Measurements from ENCODE around the gene CD200.
"Not testable (repeated sequence)": the region's sequence is repeated elsewhere in the genome, so short reads cannot be mapped to it uniquely, and the experiment has no call there.

Gene CD200

DNA sequence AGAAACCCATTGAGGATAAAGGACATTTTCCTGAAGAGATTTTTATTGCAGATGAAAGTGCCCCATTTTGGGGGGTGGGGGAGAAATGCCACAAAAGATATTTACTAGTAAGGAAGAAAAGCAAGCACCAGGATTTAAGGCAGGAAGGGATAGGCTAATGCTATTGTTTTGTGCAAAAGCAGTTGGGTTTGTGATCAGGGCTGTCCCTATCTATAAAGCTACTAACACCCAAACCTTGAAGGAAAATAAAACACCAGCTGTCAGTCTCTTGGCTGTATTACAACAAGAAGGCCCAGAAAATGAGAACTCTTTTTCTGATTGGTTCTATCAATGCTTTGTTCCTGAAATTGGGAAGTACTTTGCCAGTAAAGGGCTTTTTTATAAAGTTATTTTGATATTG, 56.0 kb downstream of the CD200 start:
- DNase-seq = no peak

DNA sequence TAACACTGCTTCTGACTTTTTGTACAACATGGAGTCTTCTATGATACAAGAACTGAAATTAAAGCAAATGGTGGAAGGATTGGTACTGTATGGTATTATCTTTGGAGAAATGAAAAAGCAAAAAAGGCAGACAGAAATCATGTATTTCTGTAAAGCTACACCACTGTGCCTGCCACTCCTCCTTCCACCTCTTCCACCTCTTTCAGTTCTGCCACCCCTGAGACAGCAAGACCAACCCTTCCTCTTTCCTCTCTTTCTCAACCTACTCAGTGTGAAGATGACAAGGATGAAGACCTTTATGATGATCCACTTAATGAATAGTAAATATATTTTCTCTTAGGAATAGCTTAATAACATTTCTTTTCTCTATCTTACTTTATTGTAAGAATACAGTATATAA, 57.0 kb downstream of the CD200 start:
- DNase-seq = no peak

DNA sequence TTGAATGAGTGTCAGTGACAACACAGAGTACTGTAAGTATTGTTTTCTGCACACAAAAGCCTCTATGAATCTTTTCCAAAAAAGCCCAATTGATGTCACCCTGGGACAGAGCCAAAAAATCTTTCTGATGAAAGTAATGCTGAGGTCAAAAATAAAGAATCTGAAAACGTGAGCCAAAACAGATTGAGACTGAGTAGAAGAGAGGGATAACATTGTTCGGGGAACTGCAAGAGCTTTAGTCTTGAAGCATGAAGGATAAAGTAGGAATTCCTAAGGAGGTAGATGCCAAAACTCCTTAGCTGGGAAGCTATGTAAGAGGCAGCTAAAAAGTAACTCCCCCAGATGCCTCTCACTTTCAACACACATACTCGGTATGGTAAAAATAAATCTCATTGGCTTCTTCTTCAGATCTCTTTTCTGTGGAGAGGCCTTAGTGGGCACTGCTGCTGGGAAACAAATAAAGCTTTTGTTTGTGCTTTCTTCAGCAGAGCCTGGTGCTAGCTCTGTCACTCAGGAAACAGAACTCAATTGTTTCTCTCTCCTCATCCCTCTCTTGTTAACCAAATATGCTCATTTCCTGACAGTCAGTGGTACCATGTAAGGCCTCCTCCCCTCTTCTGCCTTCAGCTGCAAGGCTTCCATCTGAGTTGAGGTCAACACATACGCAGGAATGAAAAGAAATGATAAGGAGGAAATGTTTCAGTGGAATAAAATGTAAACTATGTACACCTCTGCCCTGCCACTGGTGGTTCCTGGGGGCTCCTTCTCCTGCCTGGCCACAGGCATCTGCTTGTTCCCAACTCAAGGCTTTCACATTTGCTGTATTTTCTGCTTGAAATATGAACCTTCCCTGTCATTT, 58.1 kb downstream of the CD200 start:
- DNase-seq = peak in 44 of 56 donors; percentile 20 to 85 (median 52)

DNA sequence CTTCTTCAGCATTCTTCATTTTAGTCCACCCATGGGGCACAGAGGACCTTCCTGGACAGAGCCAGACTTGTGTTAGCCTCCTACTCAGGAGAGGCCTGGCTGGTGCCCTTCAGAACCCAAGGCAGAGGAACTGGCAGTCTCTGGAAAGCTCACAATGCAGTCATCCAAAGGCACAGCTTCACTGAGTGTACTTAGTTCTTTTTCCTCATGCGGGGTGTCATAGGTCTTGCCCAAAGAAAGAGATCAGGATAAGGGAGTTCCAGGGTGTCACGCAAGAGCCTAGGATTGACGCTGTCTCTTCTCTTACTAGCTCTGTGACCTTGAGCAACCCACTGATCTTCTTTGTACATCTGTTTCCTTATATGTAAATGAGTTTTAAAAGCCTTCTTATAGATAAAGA, 58.7 kb downstream of the CD200 start:
- DNase-seq = peak in 19 of 56 donors; percentile 15 to 74 (median 51)

DNA sequence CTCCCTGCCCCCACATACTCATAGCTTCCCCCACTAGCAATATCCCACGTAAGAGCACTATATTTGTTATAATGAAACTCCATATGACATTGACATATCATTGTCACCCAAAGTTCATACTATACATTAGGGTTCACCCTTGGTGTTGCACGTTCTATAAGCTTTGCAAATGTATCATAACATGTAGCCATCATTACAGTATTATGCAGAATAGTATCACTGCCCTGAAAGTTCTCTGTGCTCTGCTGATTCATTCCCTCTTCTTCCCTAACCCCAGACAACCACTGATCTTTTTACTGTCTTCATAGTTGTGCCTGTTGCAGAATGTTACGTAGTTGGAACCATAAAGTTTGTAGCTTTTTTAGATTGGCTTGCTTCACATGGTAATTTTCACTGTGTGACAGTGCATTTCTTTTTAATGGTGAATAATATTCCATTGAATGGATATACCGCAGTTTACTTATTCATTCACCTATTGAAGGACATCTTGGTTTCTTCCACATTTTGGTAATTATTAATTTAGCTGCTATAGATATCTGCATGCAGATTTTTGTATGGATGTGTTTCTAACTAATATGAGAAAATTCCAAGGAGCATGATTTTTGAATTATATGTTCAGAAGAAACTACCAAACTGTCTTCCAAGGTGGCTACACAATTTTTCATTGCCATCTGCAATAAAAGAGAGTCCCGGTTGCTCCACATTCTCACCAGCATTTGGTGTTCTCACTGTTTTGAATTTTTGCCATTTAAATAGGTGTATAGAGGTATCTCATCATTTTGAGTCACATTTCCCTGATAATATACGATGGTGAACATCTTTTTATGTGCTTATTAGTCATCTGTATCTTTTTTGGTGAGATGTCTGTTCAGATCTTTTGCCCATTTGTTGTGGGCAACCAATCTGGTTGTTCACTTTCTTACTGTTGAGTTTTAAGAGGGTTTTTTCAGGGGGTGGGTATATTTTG, 59.7 kb downstream of the CD200 start:
- DNase-seq = no peak

DNA sequence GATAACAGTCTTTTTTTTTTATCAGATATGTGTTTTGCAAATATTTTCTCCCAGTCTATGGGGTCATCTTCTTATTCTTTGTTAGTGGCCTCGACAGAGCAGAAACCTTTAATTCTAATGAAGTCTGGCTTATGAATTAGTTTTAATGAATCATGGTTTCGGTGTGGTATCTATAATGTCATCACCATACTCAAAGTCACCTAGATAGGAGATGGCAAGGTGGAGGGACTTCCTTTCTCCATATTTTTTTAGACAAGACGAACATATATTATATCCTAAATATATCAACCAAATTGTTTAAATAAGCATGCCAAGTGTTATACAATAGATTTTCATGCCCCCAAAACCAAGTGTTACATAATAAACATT, 60.4 kb downstream of the CD200 start:
- no peak for DNase-seq

DNA sequence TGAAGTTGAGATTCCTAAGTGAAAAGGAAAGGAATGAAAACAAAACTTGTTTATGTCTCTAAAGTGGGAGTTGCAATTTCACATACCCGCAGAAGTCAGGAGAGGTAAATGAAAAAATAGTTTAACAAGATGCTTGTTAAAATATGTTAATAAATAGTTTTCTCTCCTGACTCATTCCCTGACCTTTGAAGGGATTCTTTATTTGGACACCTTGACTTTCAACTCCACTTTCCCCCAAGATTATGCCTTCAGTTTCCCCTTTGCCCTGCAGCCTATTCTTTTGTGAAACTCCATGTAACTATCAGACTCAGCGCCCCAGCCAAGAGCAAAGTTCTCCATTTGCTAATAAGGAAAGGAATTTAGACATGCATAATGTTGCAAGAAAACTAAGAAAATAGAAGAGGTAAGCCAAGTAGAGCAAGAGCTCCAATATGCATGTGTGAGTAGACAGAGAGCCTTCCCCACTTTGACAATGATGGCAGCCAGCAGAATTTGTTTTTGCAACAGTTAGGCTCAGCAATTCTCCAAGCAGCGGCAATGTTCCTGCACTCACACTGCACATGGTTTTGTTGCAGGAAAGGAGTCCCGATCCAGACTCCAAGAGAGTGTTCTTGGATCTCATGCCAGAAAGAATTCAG, 61.2 kb downstream of the CD200 start:
- peak in 4 of 56 donors; percentile 7 to 33 (median 10) for DNase-seq

DNA sequence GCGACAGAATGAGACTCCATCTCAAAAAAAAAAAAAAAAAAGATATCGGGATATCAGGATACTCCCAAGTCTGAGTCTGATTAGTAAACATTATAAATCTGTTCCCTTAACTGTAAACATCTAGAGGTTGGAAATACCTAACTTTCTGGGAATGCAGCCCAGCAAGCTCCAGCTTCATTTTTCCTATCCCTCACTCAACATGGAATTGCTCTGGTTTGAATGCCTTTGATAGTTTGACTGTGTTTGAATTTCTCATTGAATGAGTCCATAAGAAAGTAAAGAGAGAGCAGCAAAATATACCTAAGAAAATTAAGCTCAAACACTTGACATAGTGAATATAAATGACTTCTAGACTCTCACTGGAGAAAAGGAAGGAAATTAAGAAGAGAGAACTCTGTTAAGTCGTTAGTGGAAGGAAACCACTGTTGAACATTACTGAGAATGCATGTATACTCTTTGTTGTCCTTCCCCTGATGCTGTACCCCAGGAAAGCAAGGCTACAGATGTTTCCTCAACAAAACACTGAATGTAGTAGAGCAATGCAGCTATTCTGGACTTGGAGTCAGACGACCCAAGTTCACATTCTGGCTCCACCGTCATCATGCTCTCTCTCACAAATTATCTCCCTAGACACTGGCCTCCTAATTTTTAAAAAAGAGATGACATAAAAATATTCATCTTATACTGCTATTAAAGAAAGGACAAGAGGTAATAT, 62.4 kb downstream of the CD200 start:
- no peak for DNase-seq

DNA sequence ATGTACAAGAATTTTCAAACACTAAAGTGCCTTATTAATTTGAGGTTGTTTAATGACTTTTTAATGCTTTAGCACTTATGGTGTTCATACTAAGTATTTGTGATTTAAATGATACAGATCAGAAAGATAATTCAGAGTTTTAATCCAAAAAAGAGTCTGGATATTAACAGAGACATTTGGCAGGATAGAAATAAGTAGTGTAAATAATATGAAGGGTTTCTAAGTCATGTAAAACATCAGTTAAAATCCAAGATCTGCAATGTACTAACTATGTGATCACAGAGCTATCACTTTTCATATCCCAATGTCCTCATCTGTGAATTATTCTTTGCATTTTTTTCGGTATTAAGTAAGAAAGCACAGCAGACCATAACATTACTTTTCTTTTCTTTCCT, 62.9 kb downstream of the CD200 start:
- DNase-seq = no peak

DNA sequence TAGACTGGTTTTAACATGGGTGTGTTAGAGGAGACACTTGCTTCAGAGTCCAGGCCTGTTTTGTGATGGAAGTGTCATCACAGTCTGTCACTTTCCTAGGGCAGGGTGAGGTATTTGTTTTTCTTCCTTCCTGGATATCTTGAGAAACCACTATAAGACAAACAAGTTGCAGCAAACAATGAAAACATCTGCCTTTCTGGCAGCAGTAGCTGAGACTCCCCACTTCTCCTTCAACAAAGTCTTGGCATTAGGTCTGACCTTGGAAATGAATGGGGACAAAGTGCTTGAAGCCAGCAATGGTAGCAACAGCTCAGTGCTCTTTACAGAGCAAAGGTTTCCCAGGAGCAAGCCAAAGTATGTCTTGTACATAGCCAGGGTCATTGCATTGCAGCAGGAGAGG, 64.6 kb downstream of the CD200 start:
- no peak for DNase-seq

DNA sequence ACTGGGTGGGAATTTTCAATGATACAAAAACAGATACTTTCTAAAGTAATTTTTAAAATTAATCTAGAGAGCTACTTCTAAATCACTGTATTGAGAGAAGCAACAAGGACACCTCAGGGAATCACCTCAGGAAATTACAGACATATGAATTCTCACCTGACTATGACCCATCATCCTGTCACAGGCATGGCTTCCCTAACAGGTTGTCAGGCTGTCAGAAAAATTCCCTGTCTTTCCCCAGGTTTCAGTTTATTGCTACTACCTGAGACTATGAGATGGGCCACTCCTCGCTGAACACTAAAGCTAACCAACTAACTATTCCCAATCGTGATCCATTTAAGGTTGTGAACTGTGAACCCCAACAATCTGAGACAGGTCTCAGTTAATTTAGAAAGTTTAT, 66.1 kb downstream of the CD200 start:
- no peak for DNase-seq

DNA sequence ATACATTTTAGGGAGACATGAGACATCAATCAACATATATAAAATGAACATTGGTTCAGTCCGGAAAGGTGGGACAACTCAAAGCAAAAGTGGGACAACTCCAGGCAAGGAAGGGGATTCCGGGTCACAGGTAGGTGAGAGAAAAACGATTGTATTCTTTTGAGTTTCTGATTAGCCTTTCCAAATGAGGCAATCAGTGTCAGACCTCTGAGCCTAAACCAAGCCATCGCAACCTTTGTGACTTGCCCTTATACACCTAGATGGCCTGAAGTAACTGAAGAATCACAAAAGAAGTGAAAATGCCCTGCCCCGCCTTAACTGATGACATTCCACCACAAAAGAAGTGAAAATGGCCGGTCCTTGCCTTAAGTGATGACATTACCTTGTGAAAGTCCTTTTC, 66.6 kb downstream of the CD200 start:
- not testable (repeated sequence) for DNase-seq

DNA sequence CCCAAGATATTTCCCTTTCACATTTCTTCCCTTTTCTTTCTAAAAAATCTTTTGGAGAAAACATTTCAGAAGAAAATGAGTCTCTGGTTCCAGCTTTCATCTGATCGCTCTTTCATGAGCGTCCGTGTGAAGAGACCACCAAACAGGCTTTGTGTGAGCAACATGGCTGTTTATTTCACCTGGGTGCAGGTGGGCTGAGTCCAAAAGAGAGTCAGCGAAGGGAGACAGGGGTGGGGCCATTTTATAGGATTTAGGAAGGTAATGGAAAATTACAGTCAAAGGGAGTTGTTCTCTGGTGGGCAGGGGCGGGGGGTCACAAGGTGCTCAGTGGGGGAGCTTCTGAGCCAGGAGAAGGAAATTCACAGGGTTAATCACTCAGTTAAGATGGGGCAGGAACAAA, 67.4 kb downstream of the CD200 start:
- DNase-seq = not testable (repeated sequence)

DNA sequence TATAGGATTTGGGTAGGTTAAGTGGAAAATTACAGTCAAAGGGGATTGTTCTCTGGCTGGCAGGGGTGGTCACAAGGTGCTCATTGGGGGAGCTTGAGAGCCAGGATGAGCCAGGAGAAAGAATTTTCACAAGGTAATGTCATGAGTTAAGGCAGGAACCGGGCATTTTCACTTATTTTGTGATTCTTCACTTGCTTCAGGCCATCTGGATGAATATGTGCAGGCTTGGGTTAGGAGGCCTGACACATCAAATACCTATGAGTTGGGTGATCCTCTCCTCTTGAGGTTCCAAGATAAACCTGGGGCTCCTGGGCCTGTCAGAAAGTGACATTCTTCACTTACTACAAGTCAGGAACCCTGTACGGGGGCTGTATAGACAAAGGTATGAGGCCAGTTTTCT, 68.7 kb downstream of the CD200 start:
- no peak for DNase-seq

DNA sequence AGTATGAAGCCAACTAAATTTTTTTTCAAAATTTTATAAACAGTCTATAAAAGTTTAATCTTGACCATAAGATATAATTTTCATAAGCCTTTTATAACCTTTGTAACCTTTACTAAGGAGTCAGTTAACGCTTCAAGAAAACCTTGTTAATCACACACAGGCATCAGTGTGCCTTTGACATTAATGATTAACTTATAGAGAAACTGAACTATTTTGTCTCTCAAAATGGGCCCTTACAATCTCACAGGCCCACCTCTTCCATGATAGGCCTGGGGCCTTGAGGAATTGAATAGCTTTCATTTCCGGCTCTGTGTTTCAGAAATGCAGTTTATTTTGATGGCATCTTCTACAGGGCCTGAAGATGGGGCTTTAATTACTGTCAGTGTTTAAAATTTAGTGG, 70.1 kb downstream of the CD200 start:
- no peak for DNase-seq

DNA sequence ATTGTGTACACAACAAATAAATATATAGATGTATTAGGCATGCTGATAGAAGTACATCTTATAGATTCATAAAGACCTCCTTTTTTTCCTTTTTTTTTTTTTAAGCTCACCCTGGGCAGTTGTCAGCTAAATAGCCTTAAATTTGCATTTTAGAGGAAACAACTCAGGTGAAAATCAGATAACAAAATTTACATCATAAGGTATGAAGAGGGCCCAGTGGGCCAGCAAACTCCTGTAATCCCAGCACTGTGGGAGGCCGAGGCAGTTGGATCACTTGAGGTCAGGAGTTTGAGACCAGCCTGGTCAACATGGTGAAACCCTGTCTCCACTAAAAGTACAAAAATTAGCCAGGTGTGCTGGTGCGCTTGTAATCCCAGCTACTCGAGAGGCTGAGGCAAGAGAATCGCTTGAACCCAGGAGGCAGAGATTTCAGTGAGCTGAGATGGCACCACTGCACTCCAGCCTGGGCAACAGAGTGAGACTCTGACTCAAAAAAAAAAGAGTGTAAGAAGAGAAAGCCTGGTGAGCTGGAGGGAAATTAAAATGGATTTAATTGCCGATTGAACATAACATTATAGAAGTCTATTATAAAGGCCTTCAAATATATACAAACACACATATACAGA, 72.1 kb downstream of the CD200 start:
- DNase-seq = not testable (repeated sequence)

DNA sequence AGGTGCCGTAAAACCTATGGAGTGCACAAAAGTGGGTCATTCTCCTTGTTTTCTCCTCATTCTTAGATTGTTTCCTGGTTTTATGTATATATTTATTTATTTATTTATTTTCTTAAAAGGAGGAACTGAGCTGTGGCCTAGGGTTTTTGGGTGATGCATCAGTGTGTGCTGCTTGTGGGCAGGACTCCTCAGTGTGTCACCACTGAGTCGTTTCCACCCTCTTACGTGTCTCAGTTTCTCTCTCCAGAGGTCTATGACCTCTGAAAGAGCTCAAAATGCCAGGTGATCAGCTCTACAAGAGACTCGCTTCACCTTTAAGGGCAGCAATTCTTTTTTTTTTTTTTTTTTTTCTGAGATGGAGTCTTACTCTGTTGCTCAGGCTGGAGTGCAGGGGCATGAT, 72.9 kb downstream of the CD200 start:
- no peak for DNase-seq

DNA sequence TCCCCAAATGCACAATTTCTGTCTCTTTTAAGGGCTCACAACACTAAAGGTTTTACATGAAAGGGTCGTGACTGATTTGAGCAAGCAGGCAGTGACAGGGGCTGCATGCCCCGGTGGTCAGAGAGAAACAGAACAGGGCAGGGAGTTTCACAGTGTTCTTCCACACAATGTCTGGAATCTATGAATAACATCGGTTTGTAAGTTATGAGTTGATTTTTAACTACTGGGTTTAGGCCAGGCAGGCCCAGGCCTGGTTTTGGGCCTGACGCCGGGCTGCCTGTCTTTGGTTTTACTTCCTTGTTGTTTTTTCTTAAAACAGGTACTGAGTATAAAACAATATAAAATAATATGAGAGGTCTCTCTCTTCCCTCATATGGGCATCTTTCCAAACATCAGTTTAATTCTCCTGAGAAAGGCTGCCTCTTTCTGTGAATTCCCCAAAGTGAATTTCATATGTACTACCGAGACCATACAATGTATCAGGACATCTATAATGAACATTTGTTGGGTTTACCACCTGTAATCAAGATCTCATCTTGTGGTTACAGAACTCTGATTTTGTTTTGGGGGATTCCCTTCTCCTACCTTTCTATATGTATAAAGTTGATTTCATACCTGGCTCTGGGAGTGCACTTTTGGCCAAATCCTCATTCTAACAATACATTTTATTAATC, 74.4 kb downstream of the CD200 start:
- peak in 2 of 56 donors; percentile 5 to 25 for DNase-seq

DNA sequence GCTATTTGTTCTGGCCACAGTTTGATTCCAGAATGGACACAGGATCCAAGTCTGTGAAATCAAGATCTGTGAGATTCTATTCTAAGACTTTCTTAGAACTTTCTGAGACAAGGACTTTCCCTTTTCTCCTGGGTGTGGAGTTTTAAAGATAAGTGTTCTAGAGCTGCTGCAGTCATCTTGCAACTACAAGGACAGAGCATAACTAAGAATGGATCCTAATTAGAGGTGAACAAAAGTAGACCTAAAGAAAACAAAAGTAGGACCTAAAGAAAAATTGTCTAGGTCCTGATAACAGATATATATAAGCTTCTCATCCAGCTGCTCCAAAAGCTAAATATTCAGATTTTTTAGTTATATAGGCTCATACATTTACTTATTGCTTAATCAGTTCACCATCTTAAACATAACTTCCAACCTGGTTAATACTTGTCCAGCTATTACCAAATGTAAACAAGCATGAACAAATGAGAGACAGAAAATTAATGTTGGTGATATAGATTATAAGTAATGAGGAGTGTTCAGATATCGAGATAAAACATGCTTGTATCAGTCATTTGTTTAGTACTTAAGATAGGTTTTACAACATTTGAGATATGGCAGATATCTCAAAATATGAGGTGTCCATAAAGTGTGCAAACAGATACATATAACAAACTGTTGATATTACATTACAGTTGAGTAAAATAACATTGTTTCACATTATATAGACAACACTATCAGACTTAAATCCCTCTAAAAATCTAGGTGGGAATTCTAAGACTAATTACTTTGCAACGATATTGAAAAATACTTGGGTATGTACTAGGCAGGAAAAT, 75.1 kb downstream of the CD200 start:
- no peak for DNase-seq
